ENCODE measurements around the gene SLC25A14. TPM values are rescaled to one million over a fixed set of nuclear protein-coding genes. Genes with fewer than 3 reads are reported as not detected.

Gene SLC25A14

DNA sequence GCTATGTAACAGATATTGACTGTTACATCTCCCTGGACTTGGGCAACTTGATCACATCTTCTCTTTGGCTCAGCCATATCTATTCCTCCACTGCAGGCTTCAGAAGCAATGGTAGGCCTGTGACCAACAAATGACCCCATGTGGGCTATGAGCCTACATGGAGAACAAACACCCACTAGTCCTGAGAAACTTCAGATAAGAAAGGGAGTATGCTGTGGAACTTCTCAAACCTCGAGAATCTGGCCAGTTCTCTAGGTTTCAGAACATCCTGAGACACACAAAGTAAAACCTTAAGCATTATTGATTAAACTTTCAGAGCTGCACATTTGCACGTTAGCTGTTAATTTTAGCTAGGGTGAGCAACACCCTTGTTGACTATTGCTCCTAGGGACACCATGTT is 78.3 kb downstream of the SLC25A14 start:
- H3K23ac ChIP-seq (ENCODE audit: low read depth, low read length, poor library complexity), result no peak overlapping the region
- no peak overlapping the region for H3K27ac ChIP-seq (replicated peaks; ENCODE audit: low read length)
- DNase-seq (ENCODE audit: low spot score), result no peak

DNA sequence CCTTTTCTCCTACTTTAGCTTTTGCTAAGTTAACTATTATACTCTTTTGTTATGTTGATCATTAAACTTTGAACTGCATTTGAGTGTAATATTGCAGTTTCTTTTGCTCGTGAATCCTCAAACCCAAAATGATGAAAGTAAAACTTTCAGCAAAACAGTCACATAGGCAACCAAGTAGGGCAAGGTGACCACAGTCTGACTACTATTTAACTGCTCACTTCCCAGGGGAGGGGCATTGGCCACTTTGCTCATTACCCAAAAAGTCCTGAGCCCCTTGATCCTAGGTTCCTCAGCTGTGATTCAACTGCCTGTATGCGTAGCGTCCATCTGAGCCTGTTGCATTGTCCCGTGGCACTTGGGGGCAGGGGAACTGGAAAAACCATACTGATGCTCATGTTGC is 79.0 kb downstream of the SLC25A14 start:
- Histone ChIP-seq H2AK5ac (ENCODE audit: low read depth, low read length) (no peak overlapping the region), H3K27me3 (ENCODE audit: control insufficient read depth in 3 of 3, insufficient read depth in 3 of 3, low read depth in 1 of 3, low read length in 3 of 3) (peaks cover 0 to 7% (median 0%) of the 10 kb centered on the region in 3 experiments), H3K9me3 (replicated peaks in 1 of 2; ENCODE audit: control insufficient read depth in 2 of 2, insufficient read depth in 1 of 2, low read depth in 1 of 2, low read length in 2 of 2) (no peaks in the 10 kb centered on the region), H4K8ac (ENCODE audit: low read depth, low read length) (no peak overlapping the region), H3K14ac (ENCODE audit: low read length) (no peak overlapping the region), H2BK15ac (ENCODE audit: low read length) (no peak overlapping the region), H3K27ac (replicated peaks; ENCODE audit: low read length) (no peak overlapping the region), H2BK120ac (ENCODE audit: low read depth, low read length) (no peak overlapping the region), H3K4me3 (ENCODE audit: low read length in 2 of 2) (no peak overlapping the region), H3K4ac (ENCODE audit: low read length) (no peak overlapping the region), H4K91ac (ENCODE audit: low read depth, low read length, poor library complexity) (no peak overlapping the region), H2BK5ac (ENCODE audit: low read length) (no peak overlapping the region), H3K4me2 (ENCODE audit: insufficient read depth, low read length, poor library complexity, severe bottlenecking) (no peak overlapping the region), H3K36me3 (replicated peaks in 1 of 2; ENCODE audit: control insufficient read depth in 2 of 2, insufficient read depth in 2 of 2, low read length in 2 of 2) (peaks cover 2 to 6% of the 10 kb centered on the region in 2 donors), H3K23ac (ENCODE audit: low read depth, low read length, poor library complexity) (no peak overlapping the region), H3K18ac (ENCODE audit: low read length) (no peak overlapping the region), H2AFZ (ENCODE audit: low read length) (no peak overlapping the region), H3K79me1 (ENCODE audit: low read depth, low read length) (no peaks in the 10 kb centered on the region), H2BK12ac (ENCODE audit: low read length) (no peak overlapping the region), H3K4me1 (ENCODE audit: control insufficient read depth in 2 of 2, insufficient read depth in 1 of 2, low read depth in 1 of 2, low read length in 2 of 2) (no peaks in the 10 kb centered on the region), H3K9ac (ENCODE audit: low read depth, low read length, poor library complexity) (no peak overlapping the region)
- WGBS, 2 donors (ENCODE audit: extremely low coverage in 2 of 2, insufficient read length in 2 of 2, insufficient replicate concordance in 1 of 2), result no CpG with 5 or more reads among the region's 4 CpGs
- no peak for DNase-seq (ENCODE audit: low spot score)

More for the DNA sequence above, 78.3 kb downstream of the SLC25A14 start:
- Histone ChIP-seq H3K79me1 (ENCODE audit: low read depth, low read length) (no peaks in the 10 kb centered on the region), H2AK5ac (ENCODE audit: low read depth, low read length) (no peak overlapping the region), H2AFZ (ENCODE audit: low read length) (no peak overlapping the region), H3K18ac (ENCODE audit: low read length) (no peak overlapping the region), H2BK5ac (ENCODE audit: low read length) (no peak overlapping the region), H3K27me3 (ENCODE audit: control insufficient read depth in 3 of 3, insufficient read depth in 3 of 3, low read depth in 1 of 3, low read length in 3 of 3) (peaks cover 0 to 3% (median 0%) of the 10 kb centered on the region in 3 experiments), H4K91ac (ENCODE audit: low read depth, low read length, poor library complexity) (no peak overlapping the region), H3K4ac (ENCODE audit: low read length) (no peak overlapping the region), H3K9me3 (replicated peaks in 1 of 2; ENCODE audit: control insufficient read depth in 2 of 2, insufficient read depth in 1 of 2, low read depth in 1 of 2, low read length in 2 of 2) (no peaks in the 10 kb centered on the region), H2BK15ac (ENCODE audit: low read length) (no peak overlapping the region), H2BK12ac (ENCODE audit: low read length) (no peak overlapping the region), H3K4me2 (ENCODE audit: insufficient read depth, low read length, poor library complexity, severe bottlenecking) (no peak overlapping the region), H3K36me3 (replicated peaks in 1 of 2; ENCODE audit: control insufficient read depth in 2 of 2, insufficient read depth in 2 of 2, low read length in 2 of 2) (peaks cover 2 to 10% of the 10 kb centered on the region in 2 donors), H3K14ac (ENCODE audit: low read length) (no peak overlapping the region), H2BK120ac (ENCODE audit: low read depth, low read length) (no peak overlapping the region), H4K8ac (ENCODE audit: low read depth, low read length) (no peak overlapping the region), H3K4me3 (ENCODE audit: low read length in 2 of 2) (no peak overlapping the region), H3K9ac (ENCODE audit: low read depth, low read length, poor library complexity) (no peak overlapping the region), H3K4me1 (ENCODE audit: control insufficient read depth in 2 of 2, insufficient read depth in 1 of 2, low read depth in 1 of 2, low read length in 2 of 2) (no peaks in the 10 kb centered on the region)
- WGBS, 2 donors (ENCODE audit: extremely low coverage in 2 of 2, insufficient read length in 2 of 2, insufficient replicate concordance in 1 of 2), result no CpG with 5 or more reads among the region's 2 CpGs

DNA sequence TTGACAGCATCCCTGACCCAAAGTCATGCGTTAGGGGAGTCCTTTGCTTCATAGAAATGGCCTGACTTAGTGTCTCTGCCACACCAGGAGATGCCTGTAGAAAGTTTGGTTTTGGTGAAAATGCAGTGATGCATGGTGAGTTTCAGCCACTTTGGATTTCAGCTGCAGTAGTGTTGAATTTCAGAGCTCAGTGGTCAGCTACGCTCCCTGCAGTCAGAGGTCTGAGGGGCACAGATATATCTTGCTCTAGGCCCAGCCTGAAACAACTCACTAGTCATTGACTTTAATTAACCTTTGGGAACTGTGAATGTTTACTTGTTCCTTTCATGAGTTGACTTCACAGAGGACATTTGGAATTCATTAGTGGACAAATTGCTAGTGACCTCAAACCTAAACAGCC is 79.5 kb downstream of the SLC25A14 start:
- Histone ChIP-seq H2BK12ac (ENCODE audit: low read length) (no peak overlapping the region), H2BK15ac (ENCODE audit: low read length) (no peak overlapping the region), H3K4me3 (ENCODE audit: low read length in 2 of 2) (no peak overlapping the region), H3K79me1 (ENCODE audit: low read depth, low read length) (no peaks in the 10 kb centered on the region), H3K4ac (ENCODE audit: low read length) (no peak overlapping the region), H3K23ac (ENCODE audit: low read depth, low read length, poor library complexity) (no peak overlapping the region), H4K91ac (ENCODE audit: low read depth, low read length, poor library complexity) (no peak overlapping the region), H3K27me3 (ENCODE audit: control insufficient read depth in 3 of 3, insufficient read depth in 3 of 3, low read depth in 1 of 3, low read length in 3 of 3) (peaks cover 0 to 7% (median 0%) of the 10 kb centered on the region in 3 experiments), H2BK5ac (ENCODE audit: low read length) (no peak overlapping the region), H3K36me3 (replicated peaks in 1 of 2; ENCODE audit: control insufficient read depth in 2 of 2, insufficient read depth in 2 of 2, low read length in 2 of 2) (peaks cover 2 to 6% of the 10 kb centered on the region in 2 donors), H3K27ac (replicated peaks; ENCODE audit: low read length) (no peak overlapping the region), H3K14ac (ENCODE audit: low read length) (no peak overlapping the region), H3K4me2 (ENCODE audit: insufficient read depth, low read length, poor library complexity, severe bottlenecking) (no peak overlapping the region), H4K8ac (ENCODE audit: low read depth, low read length) (no peak overlapping the region), H2AK5ac (ENCODE audit: low read depth, low read length) (no peak overlapping the region), H2BK120ac (ENCODE audit: low read depth, low read length) (no peak overlapping the region), H2AFZ (ENCODE audit: low read length) (no peak overlapping the region), H3K4me1 (ENCODE audit: control insufficient read depth in 2 of 2, insufficient read depth in 1 of 2, low read depth in 1 of 2, low read length in 2 of 2) (no peaks in the 10 kb centered on the region), H3K18ac (ENCODE audit: low read length) (no peak overlapping the region), H3K9ac (ENCODE audit: low read depth, low read length, poor library complexity) (no peak overlapping the region), H3K9me3 (replicated peaks in 1 of 2; ENCODE audit: control insufficient read depth in 2 of 2, insufficient read depth in 1 of 2, low read depth in 1 of 2, low read length in 2 of 2) (no peaks in the 10 kb centered on the region)
- no peak for DNase-seq (ENCODE audit: low spot score)
- no CpG with 5 or more reads among the region's 2 CpGs for WGBS, 2 donors (ENCODE audit: extremely low coverage in 2 of 2, insufficient read length in 2 of 2, insufficient replicate concordance in 1 of 2)

Small RNAs within 50 kb of the gene (small RNA-seq; reads per million reads assigned to genes)
- gene AL035423.1 (ENCODE audit: insufficient read depth) (not detected), gene RNU6-1130P (ENCODE audit: insufficient read depth) (not detected)
